ENCODE data around the gene RNU4-1. TPM values are rescaled to one million over a fixed set of nuclear protein-coding genes. Genes with fewer than 3 reads are reported as not detected.

Gene RNU4-1
- total and polyA plus RNA-seq, 10 of the 15 experiments (the other 5 are each of a cell fraction or from before 2014, with no cell fraction given), result under 0.01 to 15,332 (median 7.1) TPM; not detected in 3

DNA sequence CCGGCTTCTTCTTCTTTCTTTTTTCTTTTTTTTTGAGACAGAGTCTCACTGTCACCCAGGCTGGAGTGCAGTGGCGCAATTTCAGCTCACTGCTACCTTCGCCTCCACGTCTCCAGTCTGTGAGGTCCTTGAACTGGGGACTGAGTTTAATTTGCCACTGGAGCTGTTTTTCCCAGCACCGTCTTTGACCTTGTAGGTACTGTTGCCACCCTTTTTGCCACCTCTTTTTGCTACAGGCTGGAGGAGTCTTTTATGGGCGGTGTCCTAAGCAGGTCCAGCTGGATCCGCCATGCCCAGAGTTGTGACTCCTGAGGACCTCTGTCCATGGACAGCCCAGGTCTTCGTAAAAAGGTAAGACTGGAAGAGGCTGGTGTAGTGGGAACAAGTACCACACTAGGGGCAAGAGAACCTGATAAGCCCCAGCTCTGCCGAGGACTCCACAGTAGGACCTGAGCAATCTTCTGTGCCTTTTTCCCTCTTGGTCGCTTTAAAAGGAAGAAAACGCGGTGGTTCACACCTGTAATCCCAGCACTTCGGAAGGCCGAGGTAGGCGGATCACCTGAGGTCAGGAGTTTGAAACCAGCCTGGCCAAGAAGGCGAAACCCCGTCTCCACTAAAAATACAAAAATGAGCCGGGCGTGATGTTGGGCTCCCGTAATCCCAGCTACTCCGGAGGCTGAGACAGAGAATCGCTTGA is 2.3 kb downstream of the RNU4-1 start (continued):
- TF ChIP-seq MXI1 (IDR thresholded peaks at IDR 0.05; ENCODE audit: low read depth, low read length), result no peak
- no peak for TF ChIP-seq CREB1 (IDR thresholded peaks at IDR 0.05; ENCODE audit: low read depth)
- TF ChIP-seq BACH1 (IDR thresholded peaks at IDR 0.05; ENCODE audit: borderline replicate concordance), result no peak
- TF ChIP-seq IKZF1 (conservative IDR thresholded peaks at IDR 0.05), result no peak
- TF ChIP-seq, protein P1, sequence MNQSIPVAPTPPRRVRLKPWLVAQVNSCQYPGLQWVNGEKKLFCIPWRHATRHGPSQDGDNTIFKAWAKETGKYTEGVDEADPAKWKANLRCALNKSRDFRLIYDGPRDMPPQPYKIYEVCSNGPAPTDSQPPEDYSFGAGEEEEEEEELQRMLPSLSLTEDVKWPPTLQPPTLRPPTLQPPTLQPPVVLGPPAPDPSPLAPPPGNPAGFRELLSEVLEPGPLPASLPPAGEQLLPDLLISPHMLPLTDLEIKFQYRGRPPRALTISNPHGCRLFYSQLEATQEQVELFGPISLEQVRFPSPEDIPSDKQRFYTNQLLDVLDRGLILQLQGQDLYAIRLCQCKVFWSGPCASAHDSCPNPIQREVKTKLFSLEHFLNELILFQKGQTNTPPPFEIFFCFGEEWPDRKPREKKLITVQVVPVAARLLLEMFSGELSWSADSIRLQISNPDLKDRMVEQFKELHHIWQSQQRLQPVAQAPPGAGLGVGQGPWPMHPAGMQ (IDR thresholded peaks at IDR 0.05; ENCODE audit: borderline replicate concordance), result no peak
- TF ChIP-seq ASH2L (IDR thresholded peaks at IDR 0.05; ENCODE audit: borderline replicate concordance, low read depth), result no peak
- TF ChIP-seq STAT3 (IDR thresholded peaks at IDR 0.05; ENCODE audit: low read depth, low read length), result no peak
- TF ChIP-seq, protein P2, sequence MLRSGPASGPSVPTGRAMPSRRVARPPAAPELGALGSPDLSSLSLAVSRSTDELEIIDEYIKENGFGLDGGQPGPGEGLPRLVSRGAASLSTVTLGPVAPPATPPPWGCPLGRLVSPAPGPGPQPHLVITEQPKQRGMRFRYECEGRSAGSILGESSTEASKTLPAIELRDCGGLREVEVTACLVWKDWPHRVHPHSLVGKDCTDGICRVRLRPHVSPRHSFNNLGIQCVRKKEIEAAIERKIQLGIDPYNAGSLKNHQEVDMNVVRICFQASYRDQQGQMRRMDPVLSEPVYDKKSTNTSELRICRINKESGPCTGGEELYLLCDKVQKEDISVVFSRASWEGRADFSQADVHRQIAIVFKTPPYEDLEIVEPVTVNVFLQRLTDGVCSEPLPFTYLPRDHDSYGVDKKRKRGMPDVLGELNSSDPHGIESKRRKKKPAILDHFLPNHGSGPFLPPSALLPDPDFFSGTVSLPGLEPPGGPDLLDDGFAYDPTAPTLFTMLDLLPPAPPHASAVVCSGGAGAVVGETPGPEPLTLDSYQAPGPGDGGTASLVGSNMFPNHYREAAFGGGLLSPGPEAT (IDR thresholded peaks at IDR 0.05; ENCODE audit: low read depth), result no peak
- no peak for TF ChIP-seq NFYA (IDR thresholded peaks at IDR 0.05; ENCODE audit: borderline replicate concordance, low read depth, low read length)
- no peak for TF ChIP-seq PAX5 (IDR thresholded peaks at IDR 0.05; ENCODE audit: borderline replicate concordance, low read depth, low read length)
- TF ChIP-seq, protein P3, sequence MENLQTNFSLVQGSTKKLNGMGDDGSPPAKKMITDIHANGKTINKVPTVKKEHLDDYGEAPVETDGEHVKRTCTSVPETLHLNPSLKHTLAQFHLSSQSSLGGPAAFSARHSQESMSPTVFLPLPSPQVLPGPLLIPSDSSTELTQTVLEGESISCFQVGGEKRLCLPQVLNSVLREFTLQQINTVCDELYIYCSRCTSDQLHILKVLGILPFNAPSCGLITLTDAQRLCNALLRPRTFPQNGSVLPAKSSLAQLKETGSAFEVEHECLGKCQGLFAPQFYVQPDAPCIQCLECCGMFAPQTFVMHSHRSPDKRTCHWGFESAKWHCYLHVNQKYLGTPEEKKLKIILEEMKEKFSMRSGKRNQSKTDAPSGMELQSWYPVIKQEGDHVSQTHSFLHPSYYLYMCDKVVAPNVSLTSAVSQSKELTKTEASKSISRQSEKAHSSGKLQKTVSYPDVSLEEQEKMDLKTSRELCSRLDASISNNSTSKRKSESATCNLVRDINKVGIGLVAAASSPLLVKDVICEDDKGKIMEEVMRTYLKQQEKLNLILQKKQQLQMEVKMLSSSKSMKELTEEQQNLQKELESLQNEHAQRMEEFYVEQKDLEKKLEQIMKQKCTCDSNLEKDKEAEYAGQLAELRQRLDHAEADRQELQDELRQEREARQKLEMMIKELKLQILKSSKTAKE (IDR thresholded peaks at IDR 0.05; ENCODE audit: low read depth, poor library complexity, severe bottlenecking), result no peak
- TF ChIP-seq CHD4 (IDR thresholded peaks at IDR 0.05), result no peak

Data from GM12878 (cell line).